HG02759 (cell line): ENCODE results near the gene NKX2-3.

Experiments
- ATAC-seq: cut with Tn5 transposase; IDR thresholded peaks from one replicate; pipeline ENCODE4 v1.9.1; 2021; ENCODE audit warnings: mild to moderate bottlenecking, moderate library complexity; ENCODE audit not compliant: unreplicated experiment

The NKX2-3 gene

DNA sequence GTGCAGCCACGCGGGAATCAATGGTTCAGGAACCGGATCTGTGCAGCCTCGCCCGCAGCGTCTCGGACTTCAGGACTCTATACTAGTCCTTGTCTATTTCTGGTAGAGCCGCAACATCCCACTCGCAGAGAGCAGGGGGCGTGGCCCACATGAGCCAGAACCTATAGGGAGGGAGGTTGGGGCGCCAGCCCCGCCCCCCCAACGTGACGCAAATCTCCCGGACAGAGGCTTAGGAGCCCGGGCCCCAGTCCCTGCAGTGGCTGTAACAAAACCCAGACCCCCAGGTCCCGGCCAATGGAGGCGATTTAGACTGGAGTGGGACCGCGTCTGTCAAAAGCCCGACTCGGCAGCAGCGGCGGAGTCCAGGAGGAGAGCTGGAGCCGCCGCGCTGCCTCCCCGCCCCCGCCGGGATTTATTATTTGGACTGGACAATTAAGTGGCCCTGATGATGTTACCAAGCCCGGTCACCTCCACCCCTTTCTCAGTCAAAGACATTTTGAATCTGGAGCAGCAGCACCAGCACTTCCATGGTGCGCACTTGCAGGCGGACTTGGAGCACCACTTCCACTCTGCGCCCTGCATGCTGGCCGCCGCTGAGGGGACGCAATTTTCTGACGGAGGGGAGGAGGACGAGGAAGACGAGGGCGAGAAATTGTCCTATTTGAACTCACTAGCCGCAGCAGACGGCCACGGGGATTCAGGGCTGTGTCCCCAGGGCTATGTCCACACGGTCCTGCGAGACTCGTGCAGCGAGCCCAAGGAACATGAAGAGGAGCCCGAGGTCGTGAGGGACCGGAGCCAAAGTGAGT, at the start of gene NKX2-3:
Gene NKX2-3, plus strand, starts transcription at position 256 of the 809 bp plus-strand sequence. Its CDS starts 190 bp downstream, at position 446.
- ATAC-seq, result peak; percentile 59

DNA sequence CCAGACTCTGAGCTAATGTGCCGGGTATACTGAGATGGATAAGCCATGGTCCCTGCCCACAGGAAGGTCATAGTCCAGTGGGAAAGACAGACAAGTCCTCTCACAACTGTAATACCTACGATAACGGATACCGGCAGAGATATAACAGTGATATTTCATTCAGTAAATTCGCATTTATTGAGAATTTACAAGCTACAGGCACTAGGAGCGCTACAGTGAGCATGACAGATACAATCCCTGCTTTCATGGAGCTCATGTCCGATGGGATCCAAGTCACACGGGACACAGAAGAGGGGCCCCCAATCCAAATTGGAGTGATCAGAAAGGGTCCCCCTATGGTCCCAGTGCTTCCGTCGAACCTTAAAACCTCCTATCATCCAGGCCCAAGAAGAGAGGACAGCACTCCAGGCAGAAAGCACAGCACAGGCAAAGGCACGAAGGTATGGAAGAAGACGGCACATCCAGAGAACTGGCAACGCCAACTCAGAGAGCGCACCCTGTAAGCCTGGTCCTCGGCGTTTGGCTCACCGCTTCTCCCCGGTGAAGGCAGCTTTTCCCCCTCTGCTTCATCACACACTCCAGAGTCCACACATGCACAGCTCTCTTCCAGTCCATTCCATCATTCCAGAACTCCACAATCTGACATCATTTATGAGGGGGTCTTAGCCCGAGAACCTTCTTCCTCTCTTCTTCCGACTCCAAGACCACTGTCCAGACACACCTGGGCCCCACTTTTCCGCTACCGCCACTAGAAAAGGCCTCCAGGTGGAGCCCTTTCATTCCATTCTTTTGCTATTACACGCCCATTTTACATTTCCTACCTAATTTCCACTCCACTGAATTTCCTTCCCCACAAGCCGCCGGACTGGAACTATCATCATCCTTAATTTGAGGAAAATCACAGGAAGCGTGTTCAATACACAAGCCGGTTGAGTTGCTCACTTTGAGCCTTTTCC, 47.8 kb upstream of the NKX2-3 start:
- ATAC-seq, result no peak

DNA sequence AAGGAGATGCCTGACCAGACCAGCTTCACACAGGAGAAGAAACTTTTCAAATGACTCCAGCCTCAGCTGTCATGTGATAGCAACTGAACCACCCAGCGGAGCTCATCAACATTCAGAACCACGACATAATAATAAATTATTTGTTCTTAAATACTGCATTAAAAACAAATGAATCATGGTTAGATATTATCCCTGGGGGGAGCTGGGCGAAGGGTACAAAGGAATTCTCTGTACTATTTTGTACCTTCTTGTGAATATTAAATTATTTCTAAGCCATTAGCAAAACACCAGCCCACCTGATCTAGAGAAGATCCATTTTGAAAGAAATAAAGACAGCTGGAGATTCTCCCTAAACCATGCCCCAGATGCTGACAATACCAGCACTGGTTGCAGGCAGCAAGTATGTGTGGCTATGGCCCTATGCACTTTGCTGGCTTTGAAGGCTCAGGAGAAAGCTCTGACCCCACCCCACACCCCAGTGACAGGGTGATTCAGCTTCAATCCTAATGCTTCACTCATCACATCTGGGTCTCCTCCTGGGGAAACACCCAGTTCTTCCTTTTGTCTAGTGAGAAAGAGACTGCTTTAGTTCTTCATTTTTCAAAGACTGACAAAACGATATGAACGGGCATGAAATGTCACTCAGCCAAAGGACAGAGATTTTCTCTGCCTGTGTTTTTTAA, 45.5 kb upstream of the NKX2-3 start:
- ATAC-seq, result no peak

DNA sequence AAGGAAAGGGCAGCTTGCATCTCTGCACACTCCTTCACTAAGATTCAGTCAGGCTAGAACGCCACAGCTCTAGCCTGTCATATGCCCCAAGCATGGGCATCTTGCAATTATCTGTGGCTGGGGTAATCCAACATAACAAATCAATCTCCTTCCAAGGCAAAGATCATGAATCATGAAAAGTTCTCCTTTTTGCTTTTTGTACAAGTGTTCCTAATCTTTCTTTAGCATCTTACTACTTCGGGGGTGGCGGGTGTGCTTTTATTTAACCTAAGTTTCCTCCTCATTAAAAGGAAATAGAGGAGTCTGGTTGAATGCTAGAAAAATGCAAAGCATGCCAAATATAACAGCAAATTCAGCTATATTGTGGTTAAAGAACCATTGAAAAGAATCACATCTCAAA, 43.5 kb upstream of the NKX2-3 start:
- ATAC-seq, result no peak

DNA sequence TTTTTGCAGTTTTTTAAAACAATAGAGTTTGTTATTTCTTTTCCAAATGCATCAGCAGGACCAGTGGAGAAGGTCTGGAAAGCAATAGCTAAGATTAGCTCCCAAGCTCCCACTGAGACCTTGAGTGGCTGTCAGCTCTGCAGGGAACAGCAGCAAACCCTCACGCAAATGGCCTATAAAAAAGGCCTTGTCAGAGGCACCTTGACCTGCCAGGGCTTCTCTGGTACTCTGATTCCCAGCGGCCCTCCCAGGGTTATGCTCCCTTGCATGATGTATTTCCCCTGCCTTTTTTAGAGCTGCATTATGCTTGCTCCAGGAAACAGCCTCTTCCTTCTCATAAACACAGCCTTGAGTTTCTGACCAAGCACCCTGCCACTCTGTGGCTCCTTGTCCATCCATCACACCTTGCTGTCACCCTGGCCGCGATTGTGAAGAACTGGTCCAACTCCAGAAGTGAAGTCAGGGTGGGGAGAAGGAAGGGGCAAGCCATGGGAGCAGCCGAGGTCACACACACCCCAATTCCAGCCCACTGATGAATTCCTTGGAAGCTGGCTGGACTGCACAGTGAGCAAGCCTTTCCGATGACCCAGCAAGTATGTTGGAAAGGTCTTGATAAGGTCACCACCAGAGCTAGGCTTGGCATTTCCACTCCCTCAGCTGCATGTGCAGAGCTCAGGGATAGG, 35.3 kb upstream of the NKX2-3 start:
- no peak for ATAC-seq

DNA sequence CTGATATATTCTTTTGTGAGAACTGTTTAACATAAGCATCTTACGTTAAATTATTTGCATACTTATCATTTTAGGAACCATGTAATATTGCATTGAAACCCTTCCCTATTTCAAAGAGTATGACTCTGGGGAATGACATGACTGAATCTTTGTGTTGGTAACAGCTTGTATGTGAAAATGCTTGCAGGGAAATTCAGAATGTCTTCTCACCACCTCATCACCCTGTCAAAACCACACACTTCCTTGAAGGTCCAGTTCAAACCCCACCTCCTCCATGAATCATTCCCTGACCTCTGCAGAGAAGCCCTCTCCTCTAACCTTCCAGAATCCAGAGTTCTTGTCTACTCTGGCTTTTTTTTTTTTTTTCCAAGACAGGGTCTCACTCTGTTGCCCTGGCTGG, 26.3 kb upstream of the NKX2-3 start:
- no peak for ATAC-seq

DNA sequence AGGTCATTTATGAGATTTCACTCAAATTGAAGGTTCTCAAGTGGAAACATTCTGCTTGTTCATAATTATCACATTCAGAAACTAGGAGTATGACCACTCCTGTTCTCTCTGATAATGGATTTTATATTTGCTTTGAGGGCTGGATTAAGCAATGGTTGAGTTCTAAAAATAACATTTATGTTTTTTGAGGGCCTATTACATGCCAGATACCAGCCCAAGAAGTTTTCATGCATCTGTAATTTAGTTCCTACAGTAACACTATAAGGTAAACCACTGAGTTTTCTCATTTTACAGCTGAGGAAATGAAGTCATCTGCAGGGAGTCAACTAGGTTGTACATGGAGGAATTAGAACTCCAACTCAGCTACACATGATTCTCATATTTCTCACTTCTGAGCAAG, 25.5 kb upstream of the NKX2-3 start:
- no peak for ATAC-seq

DNA sequence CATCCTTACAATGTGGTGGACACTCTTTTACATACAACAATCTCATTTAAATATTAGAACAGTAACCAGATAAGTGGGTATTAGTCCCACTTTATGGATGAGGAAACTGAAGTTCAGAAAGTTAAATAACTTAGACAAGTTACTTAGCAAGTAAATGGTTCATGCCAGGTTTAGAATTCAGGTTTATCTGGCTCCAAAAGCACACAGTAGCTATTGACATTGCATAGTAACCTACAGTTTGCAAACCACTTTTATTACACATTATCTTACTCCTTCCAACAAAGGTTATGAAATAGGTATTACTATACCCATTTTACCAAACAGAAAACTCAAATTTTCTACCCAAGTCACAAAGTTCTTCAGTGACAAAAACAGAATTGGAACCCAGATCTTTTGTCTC, 19.7 kb upstream of the NKX2-3 start:
- ATAC-seq, result no peak

DNA sequence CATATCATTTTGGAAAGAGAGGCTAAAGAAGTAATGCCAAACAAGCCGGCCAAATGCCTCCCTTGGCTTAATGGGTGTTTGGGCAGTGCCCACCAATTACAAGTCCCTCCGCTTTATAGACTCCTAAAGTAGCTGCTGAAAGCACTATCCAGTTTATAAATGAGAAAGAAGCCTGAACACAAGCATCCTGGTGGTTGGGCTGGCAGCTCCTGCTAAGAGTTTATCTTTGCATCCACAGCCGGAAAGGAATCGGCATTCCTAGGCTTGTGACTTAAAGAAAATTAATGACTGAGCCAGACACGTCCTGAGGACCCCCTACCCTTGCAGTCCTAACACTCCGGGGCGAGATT, 13.1 kb upstream of the NKX2-3 start:
- ATAC-seq, result no peak

DNA sequence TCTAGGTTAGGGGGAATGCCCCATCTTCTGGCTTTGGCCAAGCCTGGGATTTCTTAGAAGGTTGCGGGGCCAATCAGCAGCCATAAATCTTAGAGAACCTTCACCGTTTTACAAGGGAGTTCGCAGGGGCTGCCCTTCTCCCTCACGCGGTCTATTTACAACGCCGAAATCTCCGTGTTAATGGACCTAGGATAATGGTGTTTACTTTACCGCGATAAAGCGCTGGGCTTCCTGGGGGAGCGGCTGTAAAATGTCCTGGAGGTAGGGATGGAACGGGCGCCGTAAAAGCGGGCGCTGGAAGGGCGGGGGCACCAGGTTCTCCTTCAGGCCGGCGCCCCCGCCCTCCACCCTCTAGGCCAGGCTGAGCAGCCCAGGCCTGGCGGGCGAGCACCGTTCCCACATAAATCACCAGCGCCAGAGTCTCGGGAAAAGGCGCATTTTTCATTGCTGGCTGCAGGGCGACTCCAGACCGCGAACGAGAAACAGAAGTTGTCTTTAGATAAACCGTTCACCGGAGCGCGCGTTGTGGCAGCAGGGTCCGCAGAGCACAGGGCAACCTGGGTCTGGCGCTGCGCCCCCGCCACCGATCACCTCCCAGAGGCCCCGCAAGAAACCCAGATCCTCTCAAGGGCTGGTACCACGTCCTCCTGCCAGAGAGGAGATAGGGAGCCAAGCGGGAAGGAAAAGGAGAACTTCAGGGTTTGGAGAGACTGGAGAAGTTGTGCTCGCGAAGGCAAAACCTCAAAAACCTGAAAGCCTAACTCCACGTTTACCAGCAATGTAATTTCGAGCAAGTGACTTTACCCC, 12.5 kb upstream of the NKX2-3 start:
- ATAC-seq, result no peak

DNA sequence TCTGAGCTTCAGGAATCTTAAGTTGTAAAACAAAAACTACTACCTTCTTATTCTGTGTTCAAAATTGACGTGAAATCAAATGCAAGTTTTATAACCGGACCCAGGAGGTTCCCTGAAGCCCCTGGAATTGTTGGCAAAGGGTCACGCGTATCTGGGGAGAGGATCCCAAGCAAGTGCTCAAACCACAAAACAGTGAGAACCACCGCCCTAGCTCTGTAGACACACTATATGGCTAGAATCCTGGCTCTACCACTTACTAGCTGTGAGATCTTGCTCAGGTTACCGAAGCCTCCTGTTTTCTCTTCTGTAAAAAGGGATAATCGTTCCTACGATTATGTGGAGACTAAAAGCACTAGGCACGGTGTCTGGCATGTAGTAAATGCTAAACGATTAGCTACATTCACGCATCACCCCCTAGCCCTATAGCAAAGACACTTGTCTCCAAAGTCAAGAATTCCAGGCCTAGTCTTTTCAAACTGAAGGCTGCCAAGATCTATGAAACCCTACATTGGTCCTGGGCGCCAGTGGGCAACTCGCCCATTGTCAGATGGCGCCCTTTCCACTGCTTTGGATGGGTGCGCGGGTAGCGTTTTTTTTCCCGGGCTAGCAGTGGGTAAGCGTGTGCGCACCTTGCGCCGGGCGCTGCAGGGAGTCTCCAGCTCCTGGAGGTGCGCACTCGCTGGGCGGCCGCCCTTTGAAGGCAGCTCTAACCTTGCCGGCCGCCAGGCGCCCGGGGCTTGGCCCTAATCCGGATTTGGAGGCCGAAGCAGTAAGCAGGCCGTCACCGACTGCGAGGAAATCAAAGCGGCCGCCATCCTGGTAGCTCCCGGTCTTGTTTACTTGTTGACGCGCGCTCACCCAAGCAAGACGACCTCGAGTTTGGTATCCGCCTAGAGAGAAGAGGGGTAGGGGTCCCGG, 11.6 kb upstream of the NKX2-3 start:
- ATAC-seq, result no peak

DNA sequence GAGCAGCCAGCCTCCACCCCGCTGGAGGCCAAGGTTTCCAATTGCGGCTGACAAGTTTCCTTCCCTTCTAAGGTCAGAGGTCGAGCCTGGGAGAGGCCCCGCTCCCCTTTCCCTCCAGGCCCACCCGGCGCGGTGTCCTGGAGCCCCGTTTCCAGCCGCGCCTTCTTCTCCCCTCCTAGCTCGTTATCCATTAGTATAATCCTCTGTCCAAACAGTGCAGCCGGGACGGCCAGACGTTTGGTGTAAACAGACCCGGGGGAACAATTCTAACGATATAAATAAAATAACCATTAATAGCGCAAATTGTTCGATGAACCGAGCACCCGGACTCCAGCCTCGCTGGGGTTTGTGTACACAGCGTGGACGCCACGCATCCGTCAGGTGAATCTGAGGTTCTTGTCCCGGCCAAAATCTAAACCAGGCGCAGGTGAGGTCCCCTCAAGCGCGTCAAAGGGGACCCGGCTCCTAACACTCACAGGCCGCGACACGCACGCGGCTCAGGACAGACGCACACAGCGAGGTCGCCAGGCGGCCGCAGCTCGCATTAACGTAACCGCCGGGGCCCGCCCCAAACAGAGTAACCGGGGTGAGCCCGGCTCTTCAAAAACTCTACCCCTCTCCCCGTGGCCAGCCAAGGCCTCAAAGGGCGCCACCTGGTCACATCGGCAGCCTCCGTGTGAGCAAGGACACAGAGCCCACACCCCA, 10.8 kb upstream of the NKX2-3 start:
- no peak for ATAC-seq

DNA sequence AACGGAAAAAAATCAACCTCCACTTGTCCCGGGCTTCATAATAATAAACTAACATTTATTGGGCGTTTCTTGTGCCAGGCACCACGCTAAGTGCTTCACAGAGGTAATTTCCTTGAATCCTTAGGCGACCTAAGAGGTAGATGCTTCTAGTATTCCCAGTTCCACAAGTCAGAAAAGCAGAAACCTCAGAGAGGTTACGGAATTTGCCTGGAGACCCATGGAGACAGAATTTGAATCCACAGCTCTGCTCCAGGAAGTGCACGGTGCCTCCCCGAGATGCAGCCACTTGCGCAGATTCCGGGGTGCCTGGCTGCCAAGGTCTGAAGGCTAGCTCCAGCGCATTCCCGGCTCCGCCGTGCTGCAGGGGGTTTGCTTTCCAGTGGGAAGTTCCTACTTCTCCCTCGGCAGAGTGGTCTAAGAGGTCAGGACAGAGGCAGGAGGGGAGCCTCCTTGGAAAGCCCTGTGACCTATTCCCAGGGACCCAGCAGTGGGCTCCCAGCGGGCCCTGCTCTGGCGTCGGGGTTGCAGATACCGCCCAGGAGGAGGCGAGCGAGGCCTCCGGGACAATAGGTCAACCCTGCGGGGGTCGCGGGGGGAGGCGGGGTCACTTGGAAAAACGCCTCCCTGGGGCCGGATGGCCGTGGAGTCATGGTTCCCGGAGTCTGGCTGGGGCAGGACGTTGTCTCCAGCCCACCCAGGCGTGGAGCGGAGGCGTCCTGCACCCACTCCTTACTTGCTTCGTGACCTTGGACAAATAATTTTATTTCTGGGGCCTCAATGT, 10.1 kb upstream of the NKX2-3 start:
- no peak for ATAC-seq

DNA sequence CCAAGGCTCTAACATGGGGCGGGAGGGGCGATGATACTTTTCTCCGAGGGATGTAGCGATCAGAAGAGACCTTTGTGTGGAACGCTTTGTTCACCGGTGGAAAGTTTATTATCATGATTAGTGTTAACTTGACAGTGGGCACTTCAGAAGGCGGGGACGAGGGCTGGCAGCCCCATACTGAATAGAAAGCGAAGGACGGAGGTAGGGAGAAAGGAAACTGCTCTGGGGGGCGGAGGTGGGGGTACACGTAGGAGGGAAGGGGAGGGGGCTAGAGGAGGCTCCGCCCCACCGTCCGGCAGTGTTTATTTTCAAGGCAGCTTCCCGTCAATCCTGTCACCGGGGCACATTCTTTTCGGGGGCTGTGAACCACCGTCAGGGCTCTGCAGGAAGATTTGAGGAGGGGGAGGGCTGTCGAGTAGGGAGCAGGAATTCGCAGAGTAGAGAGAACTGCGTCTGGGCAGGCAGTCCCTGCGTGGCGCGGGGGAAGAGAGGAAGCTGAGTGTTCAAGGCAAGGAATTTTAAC, 9.4 kb upstream of the NKX2-3 start:
- ATAC-seq, result no peak

DNA sequence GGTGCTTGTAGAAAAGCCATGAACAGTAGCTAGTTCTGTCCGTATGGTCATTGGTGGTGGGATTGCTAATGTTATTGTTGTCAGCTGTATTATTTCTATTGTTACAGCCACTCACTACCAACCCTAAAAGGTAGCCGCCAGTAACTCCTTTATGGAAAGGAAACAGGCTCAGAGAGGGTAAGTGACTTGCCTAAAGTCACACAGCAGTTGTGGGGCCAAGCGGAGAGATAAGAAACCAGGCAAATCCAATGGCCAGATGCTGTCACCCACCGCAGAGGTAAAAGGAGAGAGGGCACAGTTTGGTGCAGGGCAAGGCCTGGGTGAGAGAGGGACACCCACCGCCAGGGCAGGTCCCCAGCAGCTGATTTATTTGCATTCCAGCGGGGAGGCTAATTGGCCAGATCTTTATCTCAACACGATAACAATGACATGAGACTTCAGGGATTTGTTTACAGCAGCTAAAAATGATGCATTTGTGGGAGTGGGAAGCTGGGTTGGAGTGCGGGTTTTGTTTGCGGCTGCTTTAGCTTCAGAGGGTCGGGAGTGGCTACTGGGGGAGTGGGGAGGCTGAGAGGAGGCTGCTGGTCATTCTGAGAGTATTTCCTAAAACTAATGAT, 8.6 kb upstream of the NKX2-3 start:
- ATAC-seq, result no peak

DNA sequence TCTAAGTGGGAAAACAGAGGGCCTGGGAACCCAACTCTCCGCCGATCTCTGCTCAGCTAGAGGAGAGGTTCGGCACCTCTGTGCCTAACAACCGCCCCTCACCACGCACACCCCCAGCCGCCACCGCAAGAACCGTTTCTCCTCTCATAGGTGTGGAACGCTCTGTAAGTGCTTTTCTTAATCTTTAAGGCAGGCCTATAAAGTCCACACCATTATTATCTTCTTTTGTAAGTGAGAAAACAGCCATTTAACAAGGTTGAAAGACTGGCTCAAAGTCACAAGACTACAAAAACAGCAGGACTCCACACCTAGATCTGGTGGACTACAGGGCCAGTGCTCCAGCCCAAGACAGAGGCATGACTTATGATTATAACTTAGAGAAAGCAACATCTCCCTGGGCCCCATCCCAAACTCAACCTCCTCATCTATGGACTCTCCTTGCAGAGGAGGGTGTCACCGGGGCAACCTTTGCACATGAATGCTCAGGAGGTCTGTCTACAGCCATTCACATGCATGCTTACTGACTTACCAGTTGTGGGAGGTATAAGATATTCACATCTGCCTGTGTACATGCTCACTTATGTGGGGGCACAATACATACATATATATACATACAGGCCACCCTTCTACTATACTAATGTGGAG, 7.9 kb upstream of the NKX2-3 start:
- ATAC-seq, result no peak
